ENCODE measurements around the gene BCORL1.
A peak's percentile ranks its signal among the peaks of the same experiment; 100 is the strongest.

BCORL1 gene

DNA sequence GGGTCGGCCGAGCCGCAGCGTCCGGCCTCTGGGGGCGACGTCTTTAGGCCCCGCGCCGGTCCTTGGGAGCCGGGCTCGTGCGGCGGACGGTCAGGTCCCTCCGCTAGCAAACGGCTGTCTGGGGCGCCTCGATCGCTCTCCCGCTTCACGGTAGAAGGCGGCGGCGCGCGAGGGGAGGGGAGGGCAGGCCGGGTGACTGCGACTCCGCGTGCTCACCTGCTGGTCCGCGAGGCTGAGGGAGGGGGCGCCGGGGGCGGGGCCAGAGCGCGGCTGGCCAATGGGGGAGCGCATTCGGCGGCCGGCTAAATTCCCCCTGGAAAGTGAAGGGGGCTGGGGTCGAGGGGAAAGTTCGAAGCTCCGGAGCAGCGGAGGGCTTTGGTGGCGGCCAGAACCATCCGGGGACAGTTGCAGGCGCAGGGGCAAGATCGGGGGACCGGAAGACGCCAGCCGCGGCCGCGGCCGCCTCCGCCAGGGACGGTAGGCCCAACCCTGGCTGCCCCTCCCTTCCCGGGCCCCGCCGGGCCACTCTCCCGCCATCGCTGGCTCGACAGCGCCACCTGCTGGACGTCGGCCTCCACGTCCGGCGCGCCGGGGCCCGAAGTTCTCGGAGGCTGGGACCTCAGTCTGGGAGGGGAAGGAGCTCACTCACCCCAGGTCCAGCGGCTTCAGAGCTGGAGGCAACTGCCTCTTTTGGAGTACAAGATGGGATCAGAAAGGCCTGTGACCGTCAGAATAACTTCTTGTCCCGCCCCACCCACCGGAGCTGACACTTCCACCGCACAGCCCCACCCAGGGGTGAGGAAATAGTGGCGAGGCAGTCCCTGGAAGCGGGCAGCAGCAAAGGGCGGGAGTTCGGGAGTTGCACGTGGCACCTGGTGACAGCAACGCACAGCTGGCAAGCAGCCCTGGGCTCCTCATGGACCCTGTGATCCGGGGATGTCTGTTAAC, 78.0 kb downstream of the BCORL1 start:
- TF ChIP-seq, protein P1, sequence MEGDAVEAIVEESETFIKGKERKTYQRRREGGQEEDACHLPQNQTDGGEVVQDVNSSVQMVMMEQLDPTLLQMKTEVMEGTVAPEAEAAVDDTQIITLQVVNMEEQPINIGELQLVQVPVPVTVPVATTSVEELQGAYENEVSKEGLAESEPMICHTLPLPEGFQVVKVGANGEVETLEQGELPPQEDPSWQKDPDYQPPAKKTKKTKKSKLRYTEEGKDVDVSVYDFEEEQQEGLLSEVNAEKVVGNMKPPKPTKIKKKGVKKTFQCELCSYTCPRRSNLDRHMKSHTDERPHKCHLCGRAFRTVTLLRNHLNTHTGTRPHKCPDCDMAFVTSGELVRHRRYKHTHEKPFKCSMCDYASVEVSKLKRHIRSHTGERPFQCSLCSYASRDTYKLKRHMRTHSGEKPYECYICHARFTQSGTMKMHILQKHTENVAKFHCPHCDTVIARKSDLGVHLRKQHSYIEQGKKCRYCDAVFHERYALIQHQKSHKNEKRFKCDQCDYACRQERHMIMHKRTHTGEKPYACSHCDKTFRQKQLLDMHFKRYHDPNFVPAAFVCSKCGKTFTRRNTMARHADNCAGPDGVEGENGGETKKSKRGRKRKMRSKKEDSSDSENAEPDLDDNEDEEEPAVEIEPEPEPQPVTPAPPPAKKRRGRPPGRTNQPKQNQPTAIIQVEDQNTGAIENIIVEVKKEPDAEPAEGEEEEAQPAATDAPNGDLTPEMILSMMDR (IDR thresholded peaks at IDR 0.05; ENCODE audit: insufficient read depth, low read depth, low read length, missing control alignments): peak; percentile 62
- peak; percentile 82 for DNase-seq (ENCODE audit: low read depth)
- H3K4me3 ChIP-seq (ENCODE audit: low read depth, low read length): peak overlapping the region; percentile 68

DNA sequence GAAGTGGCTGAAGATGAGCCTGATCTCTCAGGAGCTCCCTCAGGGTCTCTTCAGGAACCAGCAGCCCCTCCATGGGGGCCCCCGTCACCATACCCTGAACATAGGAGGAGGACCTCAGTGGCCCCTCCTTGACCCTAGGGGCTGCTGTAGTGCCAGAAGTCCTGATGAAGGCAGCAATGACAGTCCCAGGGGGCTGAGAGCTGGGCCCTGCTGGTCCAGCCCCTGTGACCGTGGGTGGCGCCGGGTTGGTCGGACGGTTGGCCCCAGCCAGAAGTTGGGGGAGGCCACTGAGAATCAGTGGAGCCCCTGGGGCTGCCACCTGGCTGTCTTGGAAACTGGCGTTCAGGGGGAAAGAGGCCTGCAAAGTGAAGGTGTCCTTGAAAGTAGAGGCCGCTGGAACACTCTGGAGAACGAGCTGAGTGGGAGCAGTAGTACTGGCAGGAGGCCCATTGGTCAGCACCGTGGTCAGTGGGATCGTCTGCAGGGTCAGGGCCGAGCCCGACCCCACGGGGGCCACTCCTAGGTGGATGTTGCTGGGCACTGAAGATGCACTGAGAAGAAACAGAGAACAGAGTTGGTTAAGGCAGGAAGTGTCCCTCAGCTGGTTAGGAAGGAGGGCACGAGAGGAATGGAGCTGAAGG, 84.7 kb downstream of the BCORL1 start:
- TF ChIP-seq, protein P1 (IDR thresholded peaks at IDR 0.05; ENCODE audit: insufficient read depth, low read depth, low read length, missing control alignments): no peak
- no peak for DNase-seq (ENCODE audit: low read depth)

DNA sequence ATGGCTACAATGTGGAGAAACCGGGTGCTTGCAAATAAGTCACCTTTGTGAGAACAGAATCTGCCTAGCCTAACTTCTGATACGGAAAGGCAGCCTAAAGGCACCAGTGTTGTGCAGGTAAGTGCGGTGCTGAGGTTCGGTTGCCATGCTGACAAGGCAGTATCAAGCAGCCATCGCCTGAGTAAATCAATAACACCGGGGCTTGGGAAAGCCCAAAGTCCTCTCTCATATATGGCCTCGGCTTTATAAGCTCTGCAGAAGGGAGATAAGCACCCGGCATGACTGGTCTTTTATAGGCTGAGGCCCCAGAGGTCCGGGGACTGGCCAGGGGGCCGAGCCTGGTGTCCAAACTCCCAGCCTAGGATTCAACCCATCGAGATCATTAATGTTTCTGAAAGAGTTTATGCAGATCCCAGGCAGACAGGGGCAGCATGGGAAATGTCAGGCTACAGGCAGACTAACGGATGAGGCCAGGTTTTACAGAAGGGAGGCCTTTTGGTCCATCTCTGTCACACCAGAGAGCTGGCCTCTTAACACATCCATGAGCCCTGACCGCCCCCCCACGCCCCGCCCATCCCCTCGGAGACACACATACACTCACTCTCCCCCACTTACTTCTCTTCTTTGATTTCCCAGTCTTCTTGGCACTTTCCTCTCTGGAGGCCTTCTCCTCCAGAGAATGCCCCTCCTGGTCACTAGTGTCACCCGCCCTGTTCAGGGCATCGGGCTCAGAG, 89.3 kb downstream of the BCORL1 start:
- TF ChIP-seq, protein P1 (IDR thresholded peaks at IDR 0.05; ENCODE audit: insufficient read depth, low read depth, low read length, missing control alignments): no peak
- no peak for DNase-seq (ENCODE audit: low read depth)
- H3K4me3 ChIP-seq (ENCODE audit: low read depth, low read length): no peak overlapping the region

More for the DNA sequence above, 84.7 kb downstream of the BCORL1 start:
- no peak overlapping the region for H3K4me3 ChIP-seq (ENCODE audit: low read depth, low read length)

DNA sequence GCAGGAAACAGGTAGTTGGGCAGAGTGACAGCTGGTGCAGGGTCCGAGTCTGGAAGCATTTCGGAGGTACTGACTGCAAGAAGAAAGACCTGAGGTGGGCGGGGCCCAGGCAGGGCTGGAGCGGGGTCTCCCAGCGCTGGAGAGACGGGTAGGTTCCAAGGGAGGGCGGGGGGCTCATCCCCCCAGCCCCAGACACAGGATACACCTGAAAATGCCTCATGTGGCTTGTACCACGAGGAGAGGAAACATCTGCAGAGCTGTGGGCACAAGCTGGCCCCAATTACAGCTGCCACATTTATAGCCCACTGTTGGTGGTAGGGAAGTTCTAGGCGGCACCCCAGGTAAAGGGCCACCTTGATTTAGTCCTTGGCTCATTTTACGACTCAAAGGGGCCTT, 89.9 kb downstream of the BCORL1 start:
- no peak overlapping the region for H3K4me3 ChIP-seq (ENCODE audit: low read depth, low read length)
- no peak for DNase-seq (ENCODE audit: low read depth)
- TF ChIP-seq, protein P1 (IDR thresholded peaks at IDR 0.05; ENCODE audit: insufficient read depth, low read depth, low read length, missing control alignments): no peak

DNA sequence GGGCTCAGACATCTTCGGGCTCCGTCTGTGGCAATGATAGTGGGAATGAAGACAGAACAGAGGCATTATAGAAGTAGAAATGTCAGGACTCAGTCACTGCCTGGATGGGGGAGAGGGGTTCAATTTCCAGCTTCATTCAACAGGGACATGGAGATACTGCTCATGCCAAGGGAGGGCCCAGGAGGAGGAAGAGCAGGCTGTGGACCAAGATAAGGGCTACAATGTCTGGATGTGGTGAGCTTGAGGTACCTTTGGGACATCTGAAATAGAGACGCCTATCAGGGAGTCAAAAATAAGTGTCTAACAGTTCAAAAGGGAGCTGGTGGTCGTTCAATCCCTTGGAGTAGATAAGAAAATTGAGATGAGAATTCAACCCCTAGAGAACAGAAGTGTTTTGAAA, 93.3 kb downstream of the BCORL1 start:
- no peak for DNase-seq (ENCODE audit: low read depth)
- TF ChIP-seq, protein P1 (IDR thresholded peaks at IDR 0.05; ENCODE audit: insufficient read depth, low read depth, low read length, missing control alignments): no peak

DNA sequence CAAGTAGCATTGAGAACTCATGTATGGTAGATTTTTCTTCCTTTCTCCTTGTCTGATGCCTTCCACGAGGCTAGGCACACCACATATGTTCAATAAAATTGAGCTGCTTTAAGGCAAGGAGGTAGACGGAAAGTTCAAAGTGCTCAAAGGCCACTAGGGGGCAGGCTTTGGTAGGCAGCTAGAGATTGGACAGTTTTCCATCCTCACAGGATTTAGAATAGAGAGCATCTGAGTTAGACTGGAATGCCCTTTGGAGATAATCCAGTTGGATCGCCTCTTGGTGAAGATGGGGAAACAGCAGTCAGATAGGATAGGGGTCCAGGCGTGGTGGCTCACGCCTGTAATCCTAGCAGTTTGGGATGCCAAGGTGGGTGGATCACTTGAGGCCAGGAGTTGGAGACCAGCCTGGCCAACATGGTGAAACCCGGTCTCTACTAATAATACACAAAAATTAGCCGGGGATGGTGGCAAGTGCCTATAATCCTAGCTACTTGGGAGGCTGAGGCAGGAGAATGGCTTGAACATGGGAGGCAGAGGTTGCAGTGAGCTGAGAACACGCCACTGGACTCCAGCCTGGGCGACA, 97.5 kb downstream of the BCORL1 start:
- peak; percentile 72 for DNase-seq (ENCODE audit: low read depth)

More for the DNA sequence above, 93.3 kb downstream of the BCORL1 start:
- no peak overlapping the region for H3K4me3 ChIP-seq (ENCODE audit: low read depth, low read length)

More for the DNA sequence above, 97.5 kb downstream of the BCORL1 start:
- no peak overlapping the region for H3K4me3 ChIP-seq (ENCODE audit: low read depth, low read length)
- TF ChIP-seq, protein P1 (IDR thresholded peaks at IDR 0.05; ENCODE audit: insufficient read depth, low read depth, low read length, missing control alignments): peak; percentile 68

All from GM12865 (cell line).